ENCODE measurements around the gene PAPPA2.
"Not testable (repeated sequence)": the region's sequence is repeated elsewhere in the genome, so short reads cannot be mapped to it uniquely, and the experiment has no call there.

Gene PAPPA2

DNA sequence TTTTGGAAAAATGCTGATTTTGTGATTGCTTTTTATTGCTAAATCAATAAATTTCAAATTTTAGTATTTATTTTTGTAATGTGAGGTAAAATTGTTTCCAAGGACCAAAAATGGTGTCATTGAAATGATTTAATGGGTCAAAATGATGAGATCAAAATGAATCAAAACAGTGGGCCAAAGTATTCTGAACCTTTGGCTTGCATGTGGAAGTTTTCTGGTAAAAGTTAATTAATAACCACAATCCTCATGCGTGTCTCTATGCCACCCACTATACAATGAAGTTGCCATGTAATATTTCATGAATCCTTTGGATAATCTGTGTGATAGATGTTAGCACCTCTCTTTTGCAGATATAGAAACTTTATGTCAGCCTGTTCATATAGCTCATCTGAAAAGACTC lies 83.8 kb downstream of the PAPPA2 start:
- DNase-seq (ENCODE audit: low spot score) (no peak), FAIRE-seq (no peak)

DNA sequence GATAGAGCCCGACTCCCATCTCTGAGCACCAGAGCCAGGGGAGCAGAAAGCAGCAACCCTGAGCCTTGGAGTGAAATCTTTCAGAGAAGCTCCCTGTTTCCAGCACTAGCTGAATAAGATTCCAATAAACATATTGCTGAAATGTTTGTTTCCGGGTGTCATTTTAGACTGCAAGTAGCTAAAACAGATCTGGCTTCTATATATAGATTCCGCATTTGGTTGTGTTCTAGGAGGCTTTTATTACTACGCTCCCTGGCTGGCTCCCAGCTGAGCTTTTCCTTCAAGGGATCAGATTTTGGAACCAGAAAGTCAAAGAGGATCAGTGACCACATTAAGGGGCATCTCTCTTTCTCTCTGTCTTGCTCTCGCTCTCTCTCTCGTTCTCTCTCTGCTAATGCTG lies 88.2 kb downstream of the PAPPA2 start:
- DNase-seq (ENCODE audit: low spot score) (no peak), FAIRE-seq (no peak)

DNA sequence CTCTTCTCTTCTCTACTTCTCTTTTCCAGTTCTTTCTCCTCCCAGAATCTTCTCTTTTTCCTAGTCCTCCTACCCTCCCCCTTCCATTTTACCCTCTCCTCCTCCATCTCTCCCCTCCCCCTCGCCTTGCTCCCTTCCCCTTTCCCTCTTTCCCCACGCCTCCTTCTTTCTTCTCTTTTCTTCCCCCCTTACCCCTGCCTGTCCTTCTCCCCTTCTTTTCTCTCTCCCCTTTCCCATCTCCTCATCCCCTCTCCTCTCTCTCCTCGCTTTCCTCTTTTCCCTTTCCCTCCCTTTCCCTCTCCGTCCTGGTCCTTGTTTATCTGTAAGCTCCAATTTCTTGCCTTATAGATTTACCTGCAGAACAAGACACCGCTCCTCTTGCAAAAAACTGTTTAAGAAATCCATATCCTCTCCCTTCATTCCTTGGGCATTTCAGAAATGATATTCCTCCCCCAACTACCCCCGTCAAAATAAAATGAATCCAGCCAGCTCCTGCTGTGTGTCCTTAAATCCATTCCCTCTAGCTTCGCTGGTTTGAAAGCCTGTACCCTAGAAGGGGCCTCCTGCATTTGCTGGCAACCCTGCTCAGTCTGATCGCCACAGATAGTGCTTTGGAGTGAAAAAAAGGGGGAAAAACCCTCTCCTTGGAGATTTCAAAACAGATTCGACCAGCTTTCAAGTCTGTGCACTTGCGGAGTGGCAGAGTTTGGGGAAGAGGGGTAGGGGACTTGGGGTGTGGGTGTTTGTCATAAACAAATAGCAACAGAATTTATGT lies 89.4 kb downstream of the PAPPA2 start:
- DNase-seq (ENCODE audit: low spot score): no peak
- FAIRE-seq: no peak

DNA sequence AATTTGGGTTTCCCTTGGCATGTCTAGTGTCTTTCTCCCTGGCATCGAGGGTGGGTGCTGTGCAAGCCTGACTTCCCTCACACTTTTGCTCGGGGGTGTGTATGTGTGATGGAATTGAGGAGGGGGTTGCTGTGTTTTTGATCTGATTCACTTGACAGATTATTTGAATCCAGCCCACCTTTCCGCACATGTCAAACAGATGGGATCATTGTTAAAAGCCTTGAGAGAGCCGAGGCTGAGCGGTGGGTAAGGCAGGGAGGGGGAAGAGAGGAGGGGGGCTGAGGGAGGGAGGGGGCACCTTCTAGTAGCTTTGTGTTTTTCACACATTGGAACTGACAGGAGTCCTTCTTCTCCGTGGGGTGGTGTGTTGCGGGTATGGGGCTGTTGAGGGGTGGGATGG lies 90.0 kb downstream of the PAPPA2 start:
- FAIRE-seq (no peak), DNase-seq (ENCODE audit: low spot score) (no peak)

DNA sequence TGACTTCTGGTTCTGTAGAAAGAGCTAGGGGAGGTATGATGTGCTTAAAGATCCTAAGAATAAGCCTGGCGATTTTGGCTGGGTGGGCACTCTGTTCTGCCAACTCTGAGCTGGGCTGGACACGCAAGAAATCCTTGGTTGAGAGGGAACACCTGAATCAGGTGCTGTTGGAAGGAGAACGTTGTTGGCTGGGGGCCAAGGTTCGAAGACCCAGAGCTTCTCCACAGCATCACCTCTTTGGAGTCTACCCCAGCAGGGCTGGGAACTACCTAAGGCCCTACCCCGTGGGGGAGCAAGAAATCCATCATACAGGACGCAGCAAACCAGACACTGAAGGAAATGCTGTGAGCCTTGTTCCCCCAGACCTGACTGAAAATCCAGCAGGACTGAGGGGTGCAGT lies 93.3 kb downstream of the PAPPA2 start:
- DNase-seq (ENCODE audit: low spot score) (no peak), FAIRE-seq (no peak)

DNA sequence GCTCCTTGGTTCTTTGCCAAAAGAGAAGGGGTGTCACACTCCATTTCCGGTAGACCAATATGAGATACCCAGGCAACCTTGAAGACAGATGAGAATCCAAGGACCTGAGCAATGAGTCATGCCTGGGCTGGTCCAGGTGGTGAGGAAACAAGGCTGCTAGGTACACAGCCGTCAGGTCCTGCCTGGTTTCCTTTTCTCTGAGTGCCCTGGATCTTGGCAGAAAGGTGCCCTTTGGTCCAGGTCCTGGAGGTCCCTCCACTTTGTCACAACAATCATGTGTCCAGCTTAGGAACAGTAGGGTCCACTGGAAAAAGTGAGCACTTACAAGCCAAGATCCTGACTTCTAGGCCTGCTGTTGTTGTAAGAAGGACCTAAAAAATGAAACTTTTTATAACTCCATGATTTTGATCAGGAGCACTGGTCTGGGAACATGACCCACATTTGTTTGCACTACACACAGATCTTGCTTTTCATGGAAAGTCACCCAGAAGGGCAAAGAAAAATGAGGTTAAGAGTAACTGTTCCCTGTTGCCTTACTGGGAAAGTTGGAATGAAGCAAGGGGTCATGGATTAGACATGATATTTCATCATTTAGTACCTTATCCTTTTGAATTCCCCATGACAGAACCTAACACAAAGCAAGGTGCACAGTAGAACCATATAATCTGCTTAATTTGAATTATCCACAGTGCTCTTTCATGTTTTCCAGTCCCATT lies 94.7 kb downstream of the PAPPA2 start:
- DNase-seq (ENCODE audit: low spot score) (no peak), FAIRE-seq (no peak)

DNA sequence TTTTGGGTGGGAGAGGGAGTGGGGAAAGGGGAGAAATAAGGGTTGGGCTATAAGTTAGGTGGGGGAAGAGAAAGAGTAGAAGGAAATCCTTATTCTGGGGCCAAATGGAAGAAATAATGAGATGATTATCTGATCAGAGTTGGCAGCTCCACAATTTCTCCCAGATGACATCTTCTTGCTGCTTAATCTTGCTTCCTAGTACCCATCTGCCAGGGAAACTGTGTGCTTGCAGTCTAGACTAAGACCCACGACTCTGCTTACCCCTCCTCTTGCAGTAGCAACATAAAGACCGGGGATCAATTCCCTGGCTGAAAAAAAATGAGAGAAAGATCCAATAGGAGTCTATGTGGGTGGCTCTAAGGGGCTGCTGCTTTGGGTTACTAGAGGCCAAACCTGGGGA lies 95.6 kb downstream of the PAPPA2 start:
- FAIRE-seq (no peak), DNase-seq (ENCODE audit: low spot score) (no peak)

DNA sequence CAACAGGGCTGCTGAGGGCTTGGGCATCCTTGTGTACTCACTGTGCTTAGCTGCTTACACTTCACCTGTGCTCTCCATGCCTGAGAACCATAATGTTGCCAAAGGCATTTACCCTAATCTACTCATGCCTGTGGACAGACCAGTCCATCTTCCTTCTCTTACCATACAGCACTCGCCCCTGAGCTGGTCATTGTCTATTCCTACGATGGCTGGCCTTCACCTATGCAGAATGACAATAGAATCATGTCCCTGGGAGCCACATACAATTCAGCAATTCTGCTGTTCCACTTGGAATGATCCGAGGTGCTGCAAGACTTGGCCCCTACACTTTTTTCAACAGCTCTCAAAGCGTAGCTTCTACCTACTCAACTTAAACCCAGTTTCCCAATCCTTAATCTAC lies 96.5 kb downstream of the PAPPA2 start:
- DNase-seq (ENCODE audit: low spot score) (no peak), FAIRE-seq (peak; percentile 5)

DNA sequence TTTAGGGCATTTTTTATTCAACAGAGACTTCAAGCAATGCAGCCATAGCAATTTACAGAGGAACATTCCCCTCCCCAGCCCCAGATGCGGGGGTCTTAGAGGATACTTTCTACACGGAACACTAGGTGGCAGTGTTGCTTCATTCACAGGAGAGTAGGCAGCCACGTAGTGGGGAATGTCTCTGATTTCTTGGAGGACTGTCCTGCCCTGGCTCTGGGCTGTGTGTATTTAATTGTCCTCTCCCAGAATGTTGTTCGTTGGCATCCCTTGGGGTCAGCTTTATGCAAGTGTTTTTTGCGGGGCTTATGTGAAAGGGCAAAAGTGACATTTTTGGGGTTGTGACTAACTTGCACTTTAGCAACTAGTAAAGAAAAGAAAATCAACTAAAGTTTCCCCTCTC lies 96.9 kb downstream of the PAPPA2 start:
- DNase-seq (ENCODE audit: low spot score) (peak; percentile 72), FAIRE-seq (no peak)

DNA sequence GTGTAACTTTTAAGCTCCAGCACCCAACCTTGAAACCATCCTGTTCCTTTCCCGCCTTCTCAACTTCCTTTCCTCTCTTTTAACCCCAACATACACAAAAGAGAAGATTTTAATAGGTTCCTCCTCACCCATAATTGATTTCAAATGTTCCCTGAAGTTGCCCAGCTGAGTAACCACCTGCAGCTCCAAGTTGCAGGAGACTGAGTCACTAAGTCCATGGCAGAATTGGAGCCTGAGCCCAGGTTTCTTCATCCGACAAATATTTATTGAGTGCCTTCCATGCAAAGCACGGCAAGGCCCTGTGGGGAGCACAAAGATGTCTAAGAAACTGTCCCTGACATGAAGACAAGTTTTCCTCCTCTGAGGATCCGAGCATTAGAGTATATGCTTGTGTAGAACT lies 97.7 kb downstream of the PAPPA2 start:
- DNase-seq (ENCODE audit: low spot score) (no peak), FAIRE-seq (no peak)

DNA sequence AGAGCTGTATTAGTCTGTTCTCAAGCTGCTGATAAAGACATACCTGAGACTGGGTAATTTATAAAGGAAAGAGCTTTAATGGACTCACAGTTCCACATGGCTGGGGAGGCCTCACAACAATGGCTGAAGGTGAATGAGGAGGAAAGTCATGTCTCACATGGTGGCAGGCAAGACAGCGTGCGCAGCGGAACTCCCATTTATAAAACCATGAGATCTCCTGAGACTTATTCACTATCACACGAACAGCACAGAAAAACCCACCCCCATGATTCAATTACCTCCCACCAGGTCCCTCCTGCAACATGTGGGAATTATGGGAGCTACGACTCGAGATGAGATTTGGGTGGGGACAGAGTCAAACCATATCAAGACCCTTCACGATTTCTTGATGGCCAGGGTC lies 98.8 kb downstream of the PAPPA2 start:
- FAIRE-seq; DNase-seq (ENCODE audit: low spot score): not testable (repeated sequence)

DNA sequence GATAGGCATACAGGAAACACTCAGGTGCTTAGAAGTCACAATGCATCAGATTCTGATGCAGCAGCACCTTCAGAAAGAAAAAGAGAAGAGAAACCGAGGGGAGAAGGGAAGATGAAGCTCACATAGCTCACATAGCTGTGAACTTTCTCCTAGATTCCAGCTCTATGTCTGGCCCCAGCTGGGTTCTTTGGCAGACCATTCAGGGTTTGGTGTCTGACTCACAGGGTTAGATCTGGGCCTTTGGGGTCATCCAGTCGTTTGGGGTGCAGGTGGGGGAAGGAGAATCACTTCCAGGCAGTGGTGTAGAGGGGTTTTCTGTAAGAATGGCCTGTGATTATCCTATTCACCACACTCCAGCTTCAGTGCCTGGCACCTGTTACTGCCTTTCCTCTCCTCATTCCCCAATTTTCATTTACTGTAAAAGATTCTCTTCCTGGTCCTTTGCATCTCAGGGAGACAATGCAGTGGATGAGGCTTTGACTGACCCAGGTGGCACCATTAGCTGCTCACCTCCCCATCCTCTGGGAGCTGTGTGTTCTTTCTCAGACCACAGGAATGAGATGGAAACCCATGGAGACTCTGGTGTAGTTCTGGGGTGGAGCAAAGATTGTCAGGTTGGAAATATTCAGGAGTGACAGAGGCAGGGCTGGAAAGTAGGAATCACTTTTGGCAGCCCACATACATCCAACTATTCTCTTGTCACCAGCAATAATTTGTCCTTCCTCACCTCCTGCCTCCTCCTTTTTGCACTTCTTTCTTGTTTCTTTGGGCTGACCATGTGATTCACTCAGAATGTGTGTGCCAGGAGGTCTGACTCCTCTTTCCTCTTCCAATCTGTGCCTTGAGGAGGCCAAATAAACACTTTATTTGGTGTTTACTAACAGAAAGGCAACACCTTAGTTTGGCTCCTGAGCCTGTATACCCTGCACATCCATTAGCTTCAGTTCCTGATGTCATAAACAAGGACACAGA lies 103.3 kb downstream of the PAPPA2 start:
- FAIRE-seq (no peak), DNase-seq (ENCODE audit: low spot score) (no peak)

DNA sequence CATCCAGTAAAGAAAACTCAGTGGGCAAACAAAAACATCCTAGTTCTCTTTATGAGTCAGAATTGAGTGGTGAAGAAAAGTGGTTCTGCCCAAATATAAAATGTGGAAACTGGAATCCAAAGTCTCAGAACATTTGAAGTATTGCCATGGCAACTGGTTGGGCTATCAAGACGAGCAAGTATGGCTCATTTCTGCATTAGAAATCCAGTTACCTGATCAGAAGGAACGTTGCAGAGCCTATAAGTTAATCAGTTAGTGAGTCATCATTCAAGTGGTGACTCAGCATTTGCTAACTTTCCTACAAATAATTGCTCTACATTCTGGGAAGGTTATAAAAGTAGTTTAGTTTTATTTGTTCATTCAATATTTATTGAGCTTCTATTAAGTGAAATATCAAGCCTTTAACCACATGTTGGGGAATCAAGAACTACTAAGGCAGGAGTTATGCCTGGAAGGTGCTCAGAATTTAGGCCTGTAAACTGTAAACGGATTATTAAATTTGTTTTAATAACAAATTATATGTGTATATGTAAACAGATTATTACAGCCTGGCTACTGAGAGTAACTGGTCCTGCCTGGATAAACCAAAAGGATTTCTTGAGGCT lies 104.3 kb downstream of the PAPPA2 start:
- DNase-seq (ENCODE audit: low spot score) (no peak), FAIRE-seq (no peak)

DNA sequence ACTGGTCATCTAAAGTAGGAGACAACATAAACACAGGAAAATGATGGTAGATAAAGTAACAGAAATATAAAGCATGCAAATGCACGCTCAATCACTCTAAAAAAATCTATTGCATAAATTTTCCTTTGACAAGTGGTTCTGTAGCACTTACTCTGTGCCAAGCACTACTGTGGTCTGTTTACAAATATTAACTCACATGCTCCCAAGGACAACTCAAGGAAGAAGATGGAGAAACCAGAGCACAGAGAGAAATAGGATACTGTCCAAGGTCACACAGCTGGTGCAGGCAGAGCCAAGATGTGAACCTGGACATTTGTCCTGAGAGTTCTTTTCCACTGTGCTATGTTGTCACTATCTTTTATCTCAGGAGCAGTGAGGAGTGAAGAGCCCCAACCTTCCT lies 105.2 kb downstream of the PAPPA2 start:
- FAIRE-seq (no peak), DNase-seq (ENCODE audit: low spot score) (no peak)

DNA sequence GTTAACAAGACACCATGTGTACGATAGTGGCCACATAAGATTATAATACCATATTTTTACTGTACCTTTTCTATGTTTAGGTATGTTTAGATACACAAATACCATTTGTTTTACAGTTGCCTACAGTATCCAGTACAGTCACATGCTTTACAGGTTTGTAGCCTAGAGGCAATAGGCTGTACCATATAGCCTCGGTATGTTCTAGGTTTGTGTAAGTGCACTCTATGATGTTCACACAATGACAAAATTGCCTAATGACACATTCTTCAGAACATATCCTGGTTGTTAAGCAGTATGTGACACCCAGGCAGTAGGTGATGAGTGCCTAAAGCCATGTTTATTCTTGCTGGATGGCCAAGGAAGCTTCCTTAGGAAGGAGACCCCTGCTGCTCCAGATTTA lies 111.8 kb downstream of the PAPPA2 start:
- FAIRE-seq: no peak

DNA sequence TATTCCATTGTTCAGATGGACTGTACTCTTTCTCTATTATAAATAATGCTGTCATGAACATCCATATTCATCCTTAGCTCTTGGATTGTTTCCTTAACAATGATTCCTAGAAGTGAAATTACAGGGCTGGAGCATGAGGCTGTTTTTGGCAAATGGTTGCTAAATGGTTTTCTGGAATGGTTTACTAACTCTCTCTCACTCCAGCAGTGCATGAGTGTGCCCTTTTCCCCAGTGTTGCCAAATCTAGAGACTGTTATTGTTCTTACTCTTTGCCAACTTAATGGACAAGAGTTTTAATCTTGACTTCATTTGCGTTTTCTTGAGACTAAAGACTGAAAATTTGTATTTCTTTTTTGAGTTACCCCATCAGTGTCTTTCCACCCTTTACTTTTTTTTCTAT lies 113.0 kb downstream of the PAPPA2 start:
- FAIRE-seq: no peak
- DNase-seq (ENCODE audit: low spot score): no peak

More for the DNA sequence above, 111.8 kb downstream of the PAPPA2 start:
- DNase-seq (ENCODE audit: low spot score): no peak

DNA sequence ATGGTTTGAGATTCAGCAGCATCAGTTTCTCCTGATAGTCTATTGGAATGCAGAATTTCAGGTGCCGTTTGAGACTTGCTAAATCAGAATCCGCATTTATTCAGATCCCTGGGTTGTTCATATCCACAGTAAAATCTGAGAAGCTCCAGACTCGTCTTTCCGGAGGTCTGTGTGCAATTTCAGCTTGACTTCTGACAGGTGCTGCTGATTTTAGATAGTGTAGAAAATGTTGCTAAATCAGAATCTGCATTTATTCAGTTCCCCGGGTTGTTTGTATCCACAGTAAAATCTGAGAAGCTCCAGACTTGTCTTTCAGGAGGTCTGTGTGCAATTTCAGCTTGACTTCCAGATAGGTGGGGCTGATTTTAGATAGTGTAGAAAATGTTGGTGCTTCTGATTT lies 113.7 kb downstream of the PAPPA2 start:
- FAIRE-seq: no peak

DNA sequence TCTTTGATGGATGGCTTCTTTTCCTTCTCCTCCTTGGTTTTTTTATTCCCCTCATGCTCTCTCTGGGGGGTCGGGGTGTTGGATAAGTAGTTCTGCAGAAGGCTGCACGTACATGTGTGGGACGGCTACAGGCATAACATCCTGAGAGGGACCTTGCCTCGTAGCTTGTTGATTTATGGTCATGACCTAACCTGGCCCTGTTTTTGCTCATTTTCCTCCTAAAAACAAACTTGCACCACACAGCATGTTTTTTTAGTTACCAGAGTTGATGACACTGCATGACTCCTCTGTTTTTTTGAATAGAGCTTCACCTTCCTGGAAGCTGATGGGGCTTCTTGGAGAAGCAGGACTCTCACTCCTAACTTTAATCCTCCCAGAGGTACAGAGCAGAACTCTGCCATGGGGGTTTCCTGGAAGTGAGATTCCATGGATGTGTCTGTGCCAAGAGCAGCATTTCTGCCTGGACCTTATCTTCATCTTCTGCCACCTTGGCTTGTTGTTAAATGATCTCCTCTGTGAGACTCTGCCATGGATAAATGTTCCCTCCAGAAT lies 114.7 kb downstream of the PAPPA2 start:
- no peak for FAIRE-seq
- DNase-seq (ENCODE audit: low spot score): no peak

More for the DNA sequence above, 113.7 kb downstream of the PAPPA2 start:
- no peak for DNase-seq (ENCODE audit: low spot score)

DNA sequence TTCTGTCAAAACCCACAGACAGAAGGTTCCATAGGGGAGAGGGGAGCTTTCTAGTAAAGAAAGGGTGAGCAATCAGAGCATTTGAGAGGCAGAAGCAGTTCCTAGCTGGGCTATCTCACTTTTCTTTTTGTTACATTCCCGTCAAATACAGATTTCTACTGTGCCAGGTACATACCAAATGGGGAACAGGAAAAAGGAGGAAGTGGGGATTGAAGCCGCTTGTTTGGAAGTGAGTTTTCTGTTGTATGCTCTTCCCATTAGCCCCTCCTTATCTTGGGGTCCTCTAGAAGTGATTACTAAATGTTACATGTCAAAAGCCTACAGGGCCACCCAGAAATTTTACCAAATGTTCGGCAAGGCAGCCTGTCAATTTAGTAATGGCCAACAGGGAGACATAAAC lies 116.1 kb downstream of the PAPPA2 start:
- DNase-seq (ENCODE audit: low spot score) (no peak), FAIRE-seq (no peak)

DNA sequence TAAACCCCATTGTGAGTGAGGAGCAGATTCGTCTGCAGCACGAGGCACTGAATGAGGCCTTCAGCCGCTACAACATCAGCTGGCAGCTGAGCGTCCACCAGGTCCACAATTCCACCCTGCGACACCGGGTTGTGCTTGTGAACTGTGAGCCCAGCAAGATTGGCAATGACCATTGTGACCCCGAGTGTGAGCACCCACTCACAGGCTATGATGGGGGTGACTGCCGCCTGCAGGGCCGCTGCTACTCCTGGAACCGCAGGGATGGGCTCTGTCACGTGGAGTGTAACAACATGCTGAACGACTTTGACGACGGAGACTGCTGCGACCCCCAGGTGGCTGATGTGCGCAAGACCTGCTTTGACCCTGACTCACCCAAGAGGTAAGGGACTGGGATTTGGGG lies 132.2 kb downstream of the PAPPA2 start:
- FAIRE-seq: no peak

DNA sequence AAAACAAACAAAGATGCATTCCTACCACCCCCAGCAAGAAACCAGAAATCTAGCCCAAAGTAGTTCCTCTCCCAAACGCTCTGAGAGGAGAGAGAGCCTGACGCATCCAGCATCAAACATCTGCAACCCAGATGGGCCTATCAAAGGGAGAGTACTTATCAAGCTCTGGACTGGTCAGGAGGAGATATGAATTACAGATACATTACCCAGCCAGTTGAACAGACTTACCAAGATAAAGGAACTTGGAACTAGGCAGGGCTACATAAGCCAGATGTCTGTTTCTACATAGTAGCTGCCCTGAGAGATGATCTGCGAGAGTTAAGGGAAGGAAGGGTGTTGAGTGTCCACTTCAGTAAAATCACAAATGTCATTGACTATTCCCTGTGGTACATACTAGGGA lies 138.4 kb downstream of the PAPPA2 start:
- DNase-seq (ENCODE audit: low spot score): no peak
- FAIRE-seq: no peak

More for the DNA sequence above, 132.2 kb downstream of the PAPPA2 start:
- no peak for DNase-seq (ENCODE audit: low spot score)
